ENCODE results near the gene ABCF2. TPM values are rescaled to one million over a fixed set of nuclear protein-coding genes. Genes with fewer than 3 reads are reported as not detected.

Gene ABCF2
- total RNA-seq, 2 experiments from 2014 or later, result 48.4 to 49.0 TPM

DNA sequence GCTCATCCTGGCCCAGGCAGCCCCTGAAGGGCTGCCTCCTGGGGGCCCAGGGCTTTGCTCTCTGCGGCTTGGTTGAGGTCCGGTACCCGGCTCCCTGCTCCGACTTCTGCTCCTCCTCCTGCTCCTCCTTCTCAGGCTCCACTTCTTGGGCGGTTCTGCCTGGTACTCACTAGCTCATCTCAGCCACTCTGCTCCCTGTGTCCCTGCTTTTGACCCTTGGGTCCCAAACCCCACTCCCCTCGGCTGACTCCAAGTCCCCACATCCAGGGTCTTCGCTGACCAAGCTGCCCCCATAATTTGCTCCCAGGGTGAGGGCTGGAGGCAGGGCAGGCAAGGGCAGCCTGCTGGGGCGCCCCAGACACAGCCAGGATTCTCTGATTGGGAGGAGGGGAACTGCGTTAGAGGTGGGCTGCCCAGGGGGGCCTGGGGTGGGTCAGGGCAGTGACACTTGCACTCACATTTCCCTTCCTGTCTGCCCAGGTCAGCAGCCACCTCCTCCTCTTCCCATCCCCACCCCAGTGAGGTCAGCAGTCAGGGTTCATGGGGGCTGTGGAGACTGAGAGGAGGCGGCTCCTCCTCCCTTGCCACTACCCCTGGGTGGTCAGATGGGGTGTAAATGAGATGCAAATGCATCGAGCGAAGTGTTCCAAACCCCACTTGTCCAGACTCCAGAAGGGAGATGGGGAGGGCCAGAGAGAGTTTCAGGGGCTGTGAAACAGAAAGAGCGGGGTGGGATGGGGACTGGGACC lies 19.3 kb upstream of the ABCF2 start:
- DNase-seq (no peak), ATAC-seq (no peak)
- Mint-ChIP-seq H3K27me3 (peaks cover 40% of the 10 kb centered on the region), H3K27ac (no peak overlapping the region), H3K36me3 (ENCODE audit: low read depth) (no peaks in the 10 kb centered on the region), H3K9me3 (ENCODE audit: low read depth) (no peaks in the 10 kb centered on the region), H3K4me3 (no peak overlapping the region), H3K4me1 (peaks cover 44% of the 10 kb centered on the region)
- CTCF ChIA-PET, result interaction anchor here (0.6 to 4.9 kb wide), 10 partner anchors 10 to 399 kb away, joined by 3 to 49 read pairs (median 3); partner anchors contain the start of gene ABCF2
- POLR2A ChIA-PET, result interaction anchor here (0.6 kb wide), 1 partner anchor 162 kb away, joined by 3 read pairs; no protein-coding TSS in a partner anchor
- intact Hi-C loops (cut with DNase I, micrococcal nuclease), result loop anchor here in 1 of 2 experiments (10.0 kb wide), 1 partner anchor 121 kb away; no protein-coding TSS in a partner anchor

DNA sequence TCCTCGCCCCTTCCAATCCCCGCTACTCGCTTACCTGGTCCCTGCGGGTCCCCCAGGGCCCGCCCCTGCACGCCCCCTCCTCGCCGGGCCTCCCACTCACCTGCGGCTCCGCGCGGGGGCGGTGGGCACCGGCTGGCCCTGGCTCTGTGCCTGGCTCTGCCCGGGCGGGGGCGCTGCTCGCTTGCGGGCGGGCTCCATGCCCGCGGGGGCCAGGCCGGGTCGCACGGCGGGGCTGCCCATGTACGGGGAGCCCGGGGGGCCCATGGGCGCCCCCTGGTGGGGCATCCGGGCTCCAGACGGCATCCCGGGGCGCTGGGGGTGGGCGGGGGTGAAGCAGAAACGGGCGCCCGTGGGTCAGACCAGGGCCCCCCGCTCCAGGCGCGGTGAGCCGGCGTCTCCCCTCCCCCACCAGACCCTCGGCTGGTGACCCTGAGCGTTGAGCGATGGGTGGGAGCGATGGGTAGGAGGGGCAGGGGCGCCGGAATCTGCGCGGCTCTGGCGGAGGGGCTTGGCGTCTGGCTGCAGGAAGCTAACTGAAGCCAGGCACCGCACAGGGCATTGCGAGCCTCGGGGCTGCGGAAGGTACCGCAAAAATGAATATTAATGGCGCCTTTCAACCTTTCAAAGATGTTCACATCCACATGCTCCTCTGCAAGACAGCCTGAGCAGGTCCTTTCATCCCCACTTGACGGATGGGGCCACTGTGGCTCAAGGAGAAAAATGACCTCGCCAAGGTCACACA lies 18.5 kb upstream of the ABCF2 start:
- intact Hi-C loops (cut with DNase I, micrococcal nuclease), result loop anchor here (2.0 to 10.0 kb wide), 4 partner anchors 19 to 121 kb away; partner anchors contain the start of gene ABCF2 (in 1 of the 2)
- Mint-ChIP-seq H3K4me1 (peaks cover 39% of the 10 kb centered on the region), H3K4me3 (peak overlapping the region; percentile 21), H3K27me3 (peaks cover 33% of the 10 kb centered on the region), H3K27ac (no peak overlapping the region), H3K9me3 (ENCODE audit: low read depth) (no peaks in the 10 kb centered on the region), H3K36me3 (ENCODE audit: low read depth) (peaks cover under 1% of the 10 kb centered on the region)
- DNase-seq, result peak; percentile 79
- ChIA-PET CTCF (interaction anchor here (0.6 to 4.9 kb wide), 11 partner anchors 9 to 214 kb away, joined by 3 to 49 read pairs (median 4); partner anchors contain the start of genes ABCF2 and CHPF2), POLR2A (interaction anchor here (0.6 kb wide), 1 partner anchor 161 kb away, joined by 3 read pairs; no protein-coding TSS in a partner anchor)
- peak; percentile 65 for ATAC-seq

DNA sequence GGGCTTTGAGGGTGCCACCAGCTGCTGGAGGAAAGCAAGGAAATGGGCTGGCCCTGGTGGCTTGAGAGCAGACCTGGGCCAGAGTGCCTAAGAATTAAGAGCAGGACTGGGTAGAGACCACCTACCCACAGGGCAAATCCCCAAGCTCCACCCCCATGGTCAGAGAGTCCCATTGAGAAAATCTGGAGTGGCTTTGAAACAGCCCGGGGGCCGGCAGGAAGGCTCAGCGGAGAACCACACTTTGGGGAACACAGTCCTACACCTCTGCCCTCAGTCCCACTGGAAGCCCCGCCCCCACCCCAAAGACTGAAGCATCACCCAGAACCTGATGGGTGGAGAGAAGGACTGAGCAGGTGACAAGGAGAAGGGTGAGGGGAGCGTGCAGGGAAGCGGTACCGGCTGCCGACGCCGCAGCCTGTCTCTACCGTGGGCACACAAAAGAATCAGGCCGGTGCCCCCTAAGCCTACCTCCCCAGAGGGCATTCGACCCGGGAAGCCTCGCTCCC lies 17.9 kb upstream of the ABCF2 start:
- Mint-ChIP-seq H3K27me3 (peaks cover 26% of the 10 kb centered on the region), H3K36me3 (ENCODE audit: low read depth) (peaks cover 4% of the 10 kb centered on the region), H3K9me3 (ENCODE audit: low read depth) (no peaks in the 10 kb centered on the region), H3K4me1 (peaks cover 39% of the 10 kb centered on the region), H3K4me3 (peak overlapping the region; percentile 21), H3K27ac (no peak overlapping the region)
- CTCF ChIA-PET, result interaction anchor here (0.7 to 4.9 kb wide), 19 partner anchors 11 to 626 kb away, joined by 3 to 49 read pairs (median 4); partner anchors contain the start of genes ABCF2 and CHPF2
- intact Hi-C loops (cut with DNase I, micrococcal nuclease), result loop anchor here (1.0 to 10.0 kb wide), 9 partner anchors 12 to 121 kb away; partner anchors contain the start of gene ABCF2 (in 2 of the 2)
- ATAC-seq (no peak), DNase-seq (peak; percentile 45)
- POLR2A ChIA-PET, result interaction anchor here (0.9 to 1.5 kb wide), 2 partner anchors 18 to 282 kb away, joined by 3 to 6 read pairs; partner anchors contain the start of gene ABCF2

DNA sequence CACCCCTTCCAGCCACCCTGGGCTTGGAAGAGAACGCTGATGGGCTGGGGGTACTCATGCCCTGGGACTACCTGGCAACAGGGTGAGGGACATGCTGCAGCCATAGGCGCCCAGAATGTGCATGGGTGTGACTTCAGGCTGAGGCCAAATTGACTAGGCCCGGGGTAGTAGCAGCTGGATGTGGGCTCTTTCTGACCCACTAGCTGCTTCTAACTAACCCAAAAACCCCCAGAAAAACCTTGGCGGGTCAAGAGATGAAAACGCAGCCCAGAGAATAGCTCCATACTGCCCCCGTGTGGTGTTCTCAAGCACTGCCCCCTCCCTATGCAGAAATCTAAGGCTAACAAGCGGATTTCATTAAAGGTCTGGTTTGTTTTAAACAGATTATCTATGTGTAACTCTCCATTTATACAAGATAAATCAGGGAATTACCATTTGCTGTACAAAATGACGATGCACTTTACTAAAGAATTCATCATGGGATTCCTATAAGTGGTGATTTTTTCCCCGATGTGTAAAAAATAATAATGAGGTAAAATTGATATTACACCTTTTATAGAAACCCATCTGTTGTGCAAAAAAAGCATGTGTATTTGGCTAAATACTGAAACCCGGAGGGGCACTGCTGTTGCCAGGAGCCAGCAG lies 17.3 kb upstream of the ABCF2 start:
- peaks cover 4% of the 10 kb centered on the region for H3K36me3 Mint-ChIP-seq (ENCODE audit: low read depth)
- ATAC-seq (peak; percentile 27), DNase-seq (peak; percentile 81)
- peak overlapping the region; percentile 58 for H3K4me3 Mint-ChIP-seq
- no peaks in the 10 kb centered on the region for H3K9me3 Mint-ChIP-seq (ENCODE audit: low read depth)
- peaks cover 36% of the 10 kb centered on the region for H3K4me1 Mint-ChIP-seq
- no peak overlapping the region for H3K27ac Mint-ChIP-seq
- peaks cover 23% of the 10 kb centered on the region for H3K27me3 Mint-ChIP-seq
- CTCF ChIA-PET, result interaction anchor here (0.6 to 4.9 kb wide), 27 partner anchors 10 to 627 kb away, joined by 3 to 49 read pairs (median 4); partner anchors contain the start of genes ABCF2, CHPF2 and H2BK1
- intact Hi-C loops (cut with DNase I, micrococcal nuclease), result loop anchor here (1.0 to 10.0 kb wide), 9 partner anchors 11 to 120 kb away; partner anchors contain the start of gene ABCF2 (in 2 of the 2)
- POLR2A ChIA-PET, result interaction anchor here (0.6 to 1.5 kb wide), 3 partner anchors 17 to 282 kb away, joined by 3 to 6 read pairs (median 3); partner anchors contain the start of gene ABCF2

DNA sequence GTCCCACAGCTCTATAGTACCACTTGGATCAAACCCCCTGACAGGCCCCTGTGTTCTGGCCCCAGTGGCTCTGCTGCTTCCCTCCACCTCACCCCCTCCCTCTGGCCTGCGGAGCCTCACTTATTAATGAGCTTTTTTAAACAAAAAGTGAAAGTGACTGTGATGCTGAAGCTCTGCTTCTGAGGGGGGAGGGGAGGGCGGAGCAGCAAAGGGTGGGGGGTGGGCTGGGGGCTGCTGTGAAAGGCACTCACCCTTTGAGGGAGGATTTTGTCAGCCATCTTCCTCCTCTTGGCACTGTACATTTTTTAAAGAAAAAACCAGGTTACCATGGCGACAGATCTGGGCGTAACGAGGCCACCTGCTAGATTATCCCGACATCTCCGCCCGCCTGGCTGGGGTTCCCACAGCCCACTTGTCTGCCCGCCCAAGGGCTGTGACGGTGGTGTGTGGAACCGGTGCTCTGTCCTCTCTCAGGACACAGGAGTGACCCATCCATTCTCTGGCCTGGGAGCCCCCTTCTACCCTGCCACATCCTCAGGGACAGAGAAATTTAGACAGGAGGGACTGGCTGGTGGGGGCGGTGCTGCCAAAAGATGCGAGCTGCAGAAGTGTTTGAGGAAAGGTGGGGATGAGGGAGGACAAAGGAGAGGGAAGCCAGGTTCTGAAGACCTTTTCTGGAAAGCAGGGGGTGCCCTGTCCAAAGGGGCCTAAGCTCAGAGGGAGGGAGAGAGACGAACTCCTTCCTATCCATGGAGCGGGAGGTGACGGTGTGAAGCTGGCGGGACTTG lies 16.6 kb upstream of the ABCF2 start:
- intact Hi-C loops (cut with DNase I, micrococcal nuclease), result loop anchor here (1.0 to 10.0 kb wide), 9 partner anchors 10 to 119 kb away; partner anchors contain the start of gene ABCF2 (in 2 of the 2)

DNA sequence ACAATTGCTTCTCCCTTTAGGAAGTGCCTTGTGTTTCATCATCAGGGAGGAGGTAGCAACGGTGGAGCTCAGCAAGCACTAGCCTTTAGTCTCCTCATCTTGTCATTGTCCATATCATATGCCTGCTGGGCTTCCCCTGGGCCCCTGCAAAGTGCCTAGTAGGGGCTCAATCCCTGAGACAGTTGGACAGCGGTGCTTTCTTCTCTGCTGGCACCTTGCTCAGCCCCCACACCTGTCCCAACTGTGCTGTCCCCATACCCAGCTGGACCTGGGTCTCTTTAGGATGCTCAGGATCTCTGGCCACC lies 16.0 kb upstream of the ABCF2 start:
- no peaks in the 10 kb centered on the region for H3K9me3 Mint-ChIP-seq (ENCODE audit: low read depth)
- intact Hi-C loops (cut with DNase I, micrococcal nuclease), result loop anchor here in 1 of 2 experiments (10.0 kb wide), 1 partner anchor 118 kb away; no protein-coding TSS in a partner anchor
- H3K36me3 Mint-ChIP-seq (ENCODE audit: low read depth), result peaks cover 9% of the 10 kb centered on the region
- peaks cover 17% of the 10 kb centered on the region for H3K27me3 Mint-ChIP-seq
- ATAC-seq (no peak), DNase-seq (no peak)
- H3K4me3 Mint-ChIP-seq, result peak overlapping the region; percentile 58
- H3K4me1 Mint-ChIP-seq, result peaks cover 30% of the 10 kb centered on the region
- no peak overlapping the region for H3K27ac Mint-ChIP-seq
- CTCF ChIA-PET, result interaction anchor here (0.6 to 4.9 kb wide), 16 partner anchors 9 to 451 kb away, joined by 3 to 49 read pairs (median 4); partner anchors contain the start of genes ABCF2, CHPF2 and H2BK1
- POLR2A ChIA-PET, result interaction anchor here (2.0 kb wide), 1 partner anchor 9 kb away, joined by 4 read pairs; no protein-coding TSS in a partner anchor

More for the DNA sequence above, 16.6 kb upstream of the ABCF2 start:
- H3K4me1 Mint-ChIP-seq, result peaks cover 33% of the 10 kb centered on the region
- peaks cover 20% of the 10 kb centered on the region for H3K27me3 Mint-ChIP-seq
- peaks cover 9% of the 10 kb centered on the region for H3K36me3 Mint-ChIP-seq (ENCODE audit: low read depth)
- peak overlapping the region; percentile 35 for H3K27ac Mint-ChIP-seq
- peak; percentile 43 for ATAC-seq
- H3K9me3 Mint-ChIP-seq (ENCODE audit: low read depth), result no peaks in the 10 kb centered on the region
- DNase-seq, result peak; percentile 64
- peak overlapping the region; percentile 58 for H3K4me3 Mint-ChIP-seq
- ChIA-PET CTCF (interaction anchor here (0.6 to 4.9 kb wide), 33 partner anchors 10 to 597 kb away, joined by 3 to 49 read pairs (median 3); partner anchors contain the start of genes ABCF2, CHPF2 and H2BK1), POLR2A (interaction anchor here (0.6 to 2.0 kb wide), 4 partner anchors 9 to 281 kb away, joined by 3 to 6 read pairs (median 4); partner anchors contain the start of gene ABCF2)

DNA sequence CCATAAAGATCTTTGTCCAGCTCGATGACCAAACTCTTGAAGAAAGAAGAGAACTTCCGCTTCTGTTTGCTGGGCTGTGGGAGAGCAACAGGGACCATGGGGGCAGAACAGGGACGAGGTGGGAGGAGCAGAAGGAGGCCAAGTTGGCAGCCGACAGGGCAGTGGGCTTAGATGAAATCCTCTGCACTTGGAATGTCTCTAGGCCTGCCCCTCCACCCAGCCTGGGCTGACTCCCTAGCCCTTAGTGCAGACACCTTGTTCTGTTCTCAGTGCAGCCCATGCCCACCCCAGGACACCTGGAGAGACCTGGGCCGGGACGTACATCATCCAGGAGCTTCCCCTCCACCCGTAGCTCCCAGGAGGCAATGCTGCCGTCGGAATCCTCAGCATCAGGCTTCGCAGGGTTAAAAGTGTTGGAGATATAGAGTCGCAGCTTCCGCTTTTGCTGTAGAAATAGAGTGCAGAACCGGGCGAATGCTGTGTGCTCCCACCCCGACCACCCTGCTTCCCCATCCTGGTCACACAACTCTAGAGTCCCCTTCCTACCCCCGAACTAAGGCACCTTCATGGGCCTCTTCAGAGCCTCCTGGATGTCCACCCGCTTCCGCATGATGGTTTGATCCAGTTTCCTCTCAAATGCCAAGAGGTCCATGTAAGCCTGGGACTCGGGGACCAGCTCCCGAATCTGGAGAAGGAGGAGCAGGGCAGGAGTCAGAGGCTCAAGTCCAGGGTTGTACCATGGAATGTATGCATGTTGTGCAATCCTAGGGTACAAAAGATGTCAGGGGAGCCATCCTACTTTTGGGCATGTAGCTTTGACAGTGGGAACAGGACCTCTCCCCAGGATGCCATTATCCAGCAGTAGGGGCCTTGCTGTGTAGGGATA lies 15.4 kb upstream of the ABCF2 start:
- DNase-seq (no peak), ATAC-seq (no peak)
- peaks cover 12% of the 10 kb centered on the region for H3K27me3 Mint-ChIP-seq
- peaks cover 9% of the 10 kb centered on the region for H3K36me3 Mint-ChIP-seq (ENCODE audit: low read depth)
- H3K27ac Mint-ChIP-seq, result no peak overlapping the region
- H3K4me1 Mint-ChIP-seq, result peaks cover 25% of the 10 kb centered on the region
- intact Hi-C loops (cut with DNase I, micrococcal nuclease), result loop anchor here in 1 of 2 experiments (10.0 kb wide), 1 partner anchor 118 kb away; no protein-coding TSS in a partner anchor
- ChIA-PET POLR2A (interaction anchor here (1.2 to 2.0 kb wide), 2 partner anchors 8 to 15 kb away, joined by 3 to 4 read pairs; partner anchors contain the start of gene ABCF2), CTCF (interaction anchor here (0.6 to 4.9 kb wide), 15 partner anchors 8 to 451 kb away, joined by 3 to 49 read pairs (median 3); partner anchors contain the start of genes ABCF2, CHPF2 and H2BK1)
- H3K4me3 Mint-ChIP-seq, result no peak overlapping the region
- H3K9me3 Mint-ChIP-seq (ENCODE audit: low read depth), result no peaks in the 10 kb centered on the region

DNA sequence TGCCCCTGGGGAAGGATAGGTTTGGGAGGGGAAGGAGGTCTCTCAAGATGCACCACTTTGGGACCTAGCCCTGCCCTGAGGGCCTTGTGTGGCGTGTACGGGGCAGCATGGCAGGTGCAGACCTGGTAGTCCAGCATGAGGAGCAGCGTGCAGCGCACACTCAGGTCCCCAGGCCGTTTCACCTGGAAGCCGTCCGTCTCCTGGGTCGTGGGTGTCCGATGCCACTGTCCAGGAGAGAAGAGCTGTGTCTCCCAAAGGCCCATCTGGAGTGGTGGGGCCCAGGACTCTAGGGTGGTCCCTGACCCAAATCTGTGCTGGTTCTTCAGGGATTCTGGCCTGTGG lies 14.7 kb upstream of the ABCF2 start:
- ChIA-PET CTCF (interaction anchor here (1.0 to 4.9 kb wide), 4 partner anchors 8 to 26 kb away, joined by 3 to 49 read pairs (median 22); partner anchors contain the start of genes ABCF2 and CHPF2), POLR2A (interaction anchor here (0.6 to 1.2 kb wide), 2 partner anchors 14 to 235 kb away, joined by 3 read pairs; partner anchors contain the start of gene ABCF2)
- Mint-ChIP-seq H3K4me1 (peaks cover 25% of the 10 kb centered on the region), H3K36me3 (ENCODE audit: low read depth) (peaks cover 13% of the 10 kb centered on the region), H3K27me3 (peaks cover 8% of the 10 kb centered on the region), H3K27ac (no peak overlapping the region), H3K4me3 (no peak overlapping the region), H3K9me3 (ENCODE audit: low read depth) (no peaks in the 10 kb centered on the region)
- no peak for ATAC-seq
- intact Hi-C loops (cut with DNase I, micrococcal nuclease), result loop anchor here in 1 of 2 experiments (10.0 kb wide), 1 partner anchor 117 kb away; no protein-coding TSS in a partner anchor
- DNase-seq, result no peak

Measured in activated CD4-positive, alpha-beta T cell treated with anti-CD3 and anti-CD28 coated beads for 36 hours (primary cell).